GM12878 (cell line): ENCODE measurements around the gene CCDC190. TPM values are rescaled to one million over a fixed set of nuclear protein-coding genes. Genes with fewer than 3 reads are reported as not detected.

Experiments used
- ATAC-seq: fragments of 200-7000 bp; cut with Tn5 transposase; 3 replicates; pipeline ENCODE4 v1.9.1; 2020; ENCODE audit warnings: mild to moderate bottlenecking, moderate library complexity
- BruUV-seq: library from RNA; stranded (reverse); fragments of 400-500 nt; replicated peaks from 2 replicates; lab custom pipeline; 2021; lab: Mats Ljungman, UMichigan
- CTCF ChIA-PET: fragments of 300-600 bp; sonication (Branson Sonifier 250); formaldehyde crosslinking; extraction: SDS; loops from one replicate; lab custom pipeline; 2021; ENCODE audit warnings: inconsistent platforms; lab: Yijun Ruan, JAX
- POLR2A ChIA-PET: fragments of 350-600 bp; formaldehyde crosslinking; extraction: SDS; loops from one replicate; lab custom pipeline; 2021; ENCODE audit warnings: inconsistent platforms; lab: Charles Lee
- RAD21 ChIA-PET: fragments of 300-600 bp; sonication (Branson Sonifier 250); formaldehyde crosslinking; loops from one replicate; lab custom pipeline; 2023; ENCODE audit warnings: antibody characterized with exemption; ENCODE audit not compliant: unreplicated experiment; lab: Charles Lee
- SMC1A ChIA-PET: fragments of 300-600 bp; sonication (Branson Sonifier 250); formaldehyde crosslinking; loops from one replicate; lab custom pipeline; 2023; ENCODE audit not compliant: unreplicated experiment, uncharacterized antibody; lab: Charles Lee
- DNase-seq: peaks from one replicate; pipeline ENCODE4 v3.0.0-alpha.2; 2011; ENCODE audit warnings: low read depth, low spot score
- FAIRE-seq: peaks from 3 replicates; lab custom pipeline; 2011; peaks lifted over from hg19 to GRCh38; lab: Jason Lieb, UNC
- H2AFZ ChIP-seq: 2 replicates; pipeline ENCODE4 v1.6.0; 2011; ENCODE audit warnings: low read depth, low read length, control low read depth; ENCODE audit not compliant: control insufficient read depth
- H3K27ac ChIP-seq: 2 replicates; pipeline ENCODE4 v1.5.1; 2011; ENCODE audit warnings: control low read depth; ENCODE audit not compliant: control insufficient read depth, insufficient read depth
- H3K27me3 ChIP-seq, 2 experiments: replicated peaks in 1 of 2; 2 replicates each; pipeline versions ENCODE4 v1.6.0 to v1.6.1; 2011; ENCODE audit warnings: low read length in 1 of 2; ENCODE audit not compliant: control insufficient read depth in 2 of 2, insufficient read depth in 2 of 2
- H3K36me3 ChIP-seq, 2 experiments: 2 replicates each; pipeline ENCODE4 v1.5.1; 2011; ENCODE audit warnings: low read length in 1 of 2; ENCODE audit not compliant: control insufficient read depth in 2 of 2, insufficient read depth in 2 of 2
- H3K4me1 ChIP-seq: 2 replicates; pipeline ENCODE4 v1.6.1; 2011; ENCODE audit warnings: mild to moderate bottlenecking, low read length, moderate library complexity, mixed read lengths; ENCODE audit not compliant: control insufficient read depth, insufficient read depth
- H3K4me2 ChIP-seq: 2 replicates; pipeline ENCODE4 v1.6.0; 2011; ENCODE audit warnings: control low read depth; ENCODE audit not compliant: control insufficient read depth, insufficient read depth
- H3K4me3 ChIP-seq: fragments of 200-600 bp; sonication (generic); 2 replicates; pipeline ENCODE4 v1.5.1; 2016
- H3K79me2 ChIP-seq: 2 replicates; pipeline ENCODE4 v1.6.0; 2011; ENCODE audit warnings: low read length; ENCODE audit not compliant: control insufficient read depth, insufficient read depth
- H3K9ac ChIP-seq: 2 replicates; pipeline ENCODE4 v1.8.0; 2011; ENCODE audit warnings: low read length, control low read depth, mixed read lengths; ENCODE audit not compliant: control insufficient read depth, insufficient read depth
- H3K9me3 ChIP-seq: replicated peaks from 3 replicates; pipeline ENCODE4 v1.5.1; 2011; ENCODE audit warnings: mild to moderate bottlenecking, low read length; ENCODE audit not compliant: control insufficient read depth, insufficient read depth
- H4K20me1 ChIP-seq: 2 replicates; pipeline ENCODE4 v1.6.0; 2011; ENCODE audit not compliant: control insufficient read depth, insufficient read depth
- BMI1 ChIP-seq: fragments of 450-650 bp; IDR thresholded peaks from 2 replicates; pipeline ENCODE4 v1.6.1; 2016; ENCODE audit warnings: mild to moderate bottlenecking, moderate library complexity, borderline replicate concordance
- NFIC ChIP-seq: IDR thresholded peaks from 2 replicates; pipeline ENCODE4 v1.6.1; 2012; ENCODE audit warnings: low read depth, mild to moderate bottlenecking, inconsistent platforms, low read length, moderate library complexity
- TCF7 ChIP-seq: IDR thresholded peaks from 2 replicates; pipeline ENCODE4 v1.6.1; 2014; ENCODE audit warnings: antibody characterized with exemption, borderline replicate concordance
- ZZZ3 ChIP-seq: IDR thresholded peaks from 2 replicates; pipeline ENCODE4 v1.6.1; 2011; ENCODE audit warnings: low read depth; ENCODE audit not compliant: control insufficient read depth, insufficient read length
- WGBS: methylation state at CpG from one replicate; pipeline ENCODE4 v1.1.6; 2016; ENCODE audit warnings: low lambda C conversion rate; ENCODE audit not compliant: insufficient replicate concordance, insufficient coverage; ENCODE audit errors: missing lambda C conversion rate; 5-methylcytosine and 5-hydroxymethylcytosine counted together
- in situ Hi-C: fragments of 300-500 bp; cut with MboI; formaldehyde crosslinking; loops from 9 replicates; pipeline ENCODE4 v1.14.3; 2018; ENCODE audit warnings: mixed read lengths
- intact Hi-C: fragments of 100-400 bp; cut with micrococcal nuclease; formaldehyde crosslinking; loops from one replicate; pipeline ENCODE4 v1.14.2; 2022; ENCODE audit not compliant: unreplicated experiment
- polyA plus RNA-seq, 11 experiments: library from polyadenylated mRNA; depleted of rRNA in 4 of 11; unstranded in 6 of 11; stranded (reverse) in 5 of 11; fragments of >200 nt; fragmentation: Nextera tagmentation in 4 of 11; fragmentation: Illumina TruSeq in 1 of 11; extraction: Ambion mirVana in 4 of 11; extraction: Trizol in 1 of 11; gene quantifications; 1 replicate in 1 of 11; 2 replicates in 10 of 11; pipeline versions ENCODE4 v1.2.1 to v1.2.3, GENCODE V29; 2011 to 2016; ENCODE audit warnings: inconsistent platforms in 2 of 11, missing spikeins in 2 of 11, low read depth in 1 of 11
- total RNA-seq, 4 experiments: library from RNA; depleted of rRNA in 3 of 4; stranded (reverse); fragments of >200 nt in 3 of 4; fragmentation: Illumina TruSeq in 1 of 4; extraction: Trizol in 1 of 4; gene quantifications; 2 replicates each; pipeline versions ENCODE4 v1.2.1 to v1.2.3, GENCODE V29; 2013 to 2021
- TF ChIP-seq, protein P1 (sequence below): fragments of 450-650 bp; IDR thresholded peaks from 2 replicates; pipeline ENCODE4 v1.6.1; 2017; ENCODE audit warnings: antibody characterized with exemption, mild to moderate bottlenecking, moderate library complexity

CCDC190 gene
- total and polyA plus RNA-seq, 10 of the 15 experiments (the other 5 are each of a cell fraction or from before 2014, with no cell fraction given) = not detected

GRCh38 chr1:162889989-162890388 lies 29.0 kb upstream of the CCDC190 start:
- intact Hi-C loops = no loop called here
- Histone ChIP-seq H3K4me1 (no peaks in the 10 kb centered on the region), H3K36me3 (no peaks in the 10 kb centered on the region), H3K9ac (no peak overlapping the region), H3K9me3 (no peaks in the 10 kb centered on the region), H4K20me1 (no peaks in the 10 kb centered on the region), H3K79me2 (no peaks in the 10 kb centered on the region), H3K4me2 (no peak overlapping the region), H3K4me3 (no peak overlapping the region), H2AFZ (no peak overlapping the region), H3K27me3 (no peaks in the 10 kb centered on the region), H3K27ac (no peak overlapping the region)
- FAIRE-seq (no peak), DNase-seq (no peak), ATAC-seq (no peak)
- 62% methylated on average over 2 of the region's 2 CpGs for WGBS
- SMC1A ChIA-PET = no interaction called here
- BruUV-seq = no TSS peak
- in situ Hi-C loops = loop anchor here (25.0 kb wide), 1 partner anchor 97 kb away; no protein-coding TSS in a partner anchor
- POLR2A ChIA-PET = no interaction called here
- CTCF ChIA-PET = interaction anchor here (0.6 kb wide), 1 partner anchor 12 kb away, joined by 5 read pairs; no protein-coding TSS in a partner anchor
- TF ChIP-seq ZZZ3 (no peak), BMI1 (no peak), TCF7 (no peak), NFIC (no peak)
- TF ChIP-seq, protein P1, sequence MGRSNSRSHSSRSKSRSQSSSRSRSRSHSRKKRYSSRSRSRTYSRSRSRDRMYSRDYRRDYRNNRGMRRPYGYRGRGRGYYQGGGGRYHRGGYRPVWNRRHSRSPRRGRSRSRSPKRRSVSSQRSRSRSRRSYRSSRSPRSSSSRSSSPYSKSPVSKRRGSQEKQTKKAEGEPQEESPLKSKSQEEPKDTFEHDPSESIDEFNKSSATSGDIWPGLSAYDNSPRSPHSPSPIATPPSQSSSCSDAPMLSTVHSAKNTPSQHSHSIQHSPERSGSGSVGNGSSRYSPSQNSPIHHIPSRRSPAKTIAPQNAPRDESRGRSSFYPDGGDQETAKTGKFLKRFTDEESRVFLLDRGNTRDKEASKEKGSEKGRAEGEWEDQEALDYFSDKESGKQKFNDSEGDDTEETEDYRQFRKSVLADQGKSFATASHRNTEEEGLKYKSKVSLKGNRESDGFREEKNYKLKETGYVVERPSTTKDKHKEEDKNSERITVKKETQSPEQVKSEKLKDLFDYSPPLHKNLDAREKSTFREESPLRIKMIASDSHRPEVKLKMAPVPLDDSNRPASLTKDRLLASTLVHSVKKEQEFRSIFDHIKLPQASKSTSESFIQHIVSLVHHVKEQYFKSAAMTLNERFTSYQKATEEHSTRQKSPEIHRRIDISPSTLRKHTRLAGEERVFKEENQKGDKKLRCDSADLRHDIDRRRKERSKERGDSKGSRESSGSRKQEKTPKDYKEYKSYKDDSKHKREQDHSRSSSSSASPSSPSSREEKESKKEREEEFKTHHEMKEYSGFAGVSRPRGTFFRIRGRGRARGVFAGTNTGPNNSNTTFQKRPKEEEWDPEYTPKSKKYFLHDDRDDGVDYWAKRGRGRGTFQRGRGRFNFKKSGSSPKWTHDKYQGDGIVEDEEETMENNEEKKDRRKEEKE = no peak
- RAD21 ChIA-PET = no interaction called here
